Uterus (tissue), 2 donors: Measurements from ENCODE around the gene RNFT2.

Experiments
- CTCF ChIP-seq, 4 experiments: fragments of 200-600 bp in 2 of 4; fragments of 450-650 bp in 2 of 4; sonication (generic) in 2 of 4; IDR thresholded peaks; one replicate each; pipeline ENCODE4 v1.5.1; 2016 to 2019; ENCODE audit warnings: antibody characterized with exemption in 4 of 4, mild to moderate bottlenecking in 2 of 4, moderate library complexity in 1 of 4
- POLR2A ChIP-seq, 2 donors: fragments of 450-650 bp; IDR thresholded peaks; one replicate each; pipeline ENCODE4 v1.6.1; 2016; ENCODE audit warnings: antibody characterized with exemption in 2 of 2, mild to moderate bottlenecking in 1 of 2, moderate library complexity in 1 of 2

GRCh38 chr12:116798719-116799118 is 60.6 kb downstream of the RNFT2 start:
- TF ChIP-seq POLR2A (IDR thresholded peaks at IDR 0.05) (no peak), CTCF (IDR thresholded peaks at IDR 0.05) (no peak)
